Ovary (tissue), 3 donors: ENCODE data around the gene HIVEP3.

Source experiments
- POLR2A ChIP-seq: fragments of 450-650 bp; IDR thresholded peaks from one replicate; pipeline ENCODE4 v1.6.1; 2017; ENCODE audit warnings: antibody characterized with exemption, mild to moderate bottlenecking, moderate library complexity
- TF ChIP-seq, protein P1 (sequence below), 3 donors: fragments of 450-650 bp in 2 of 3; fragments of 200-600 bp in 1 of 3; IDR thresholded peaks; one replicate each; pipeline versions ENCODE4 v1.5.1 to v1.8.0; 2016 to 2022; ENCODE audit warnings: antibody characterized with exemption in 3 of 3, mild to moderate bottlenecking in 1 of 3
- donor health status: DM: no; HTN: no; CAD: no.

- TF ChIP-seq, protein P1, sequence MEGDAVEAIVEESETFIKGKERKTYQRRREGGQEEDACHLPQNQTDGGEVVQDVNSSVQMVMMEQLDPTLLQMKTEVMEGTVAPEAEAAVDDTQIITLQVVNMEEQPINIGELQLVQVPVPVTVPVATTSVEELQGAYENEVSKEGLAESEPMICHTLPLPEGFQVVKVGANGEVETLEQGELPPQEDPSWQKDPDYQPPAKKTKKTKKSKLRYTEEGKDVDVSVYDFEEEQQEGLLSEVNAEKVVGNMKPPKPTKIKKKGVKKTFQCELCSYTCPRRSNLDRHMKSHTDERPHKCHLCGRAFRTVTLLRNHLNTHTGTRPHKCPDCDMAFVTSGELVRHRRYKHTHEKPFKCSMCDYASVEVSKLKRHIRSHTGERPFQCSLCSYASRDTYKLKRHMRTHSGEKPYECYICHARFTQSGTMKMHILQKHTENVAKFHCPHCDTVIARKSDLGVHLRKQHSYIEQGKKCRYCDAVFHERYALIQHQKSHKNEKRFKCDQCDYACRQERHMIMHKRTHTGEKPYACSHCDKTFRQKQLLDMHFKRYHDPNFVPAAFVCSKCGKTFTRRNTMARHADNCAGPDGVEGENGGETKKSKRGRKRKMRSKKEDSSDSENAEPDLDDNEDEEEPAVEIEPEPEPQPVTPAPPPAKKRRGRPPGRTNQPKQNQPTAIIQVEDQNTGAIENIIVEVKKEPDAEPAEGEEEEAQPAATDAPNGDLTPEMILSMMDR (IDR thresholded peaks at IDR 0.05) = no peak
- TF ChIP-seq POLR2A = no peak
These were observed 320.4 kb downstream of the HIVEP3 start for GRCh38 chr1:41598325-41598724.
